Mucosa of descending colon (tissue), 3 donors: ENCODE measurements around the gene HES7. TPM values are rescaled to one million over a fixed set of nuclear protein-coding genes. Genes with fewer than 3 reads are reported as not detected.

Experiments
- ATAC-seq: fragments of 200-7000 bp; cut with Tn5 transposase; one replicate; pipeline ENCODE4 v1.9.1; 2020; ENCODE audit warnings: mild to moderate bottlenecking, moderate library complexity
- DNase-seq, 3 donors: peaks; one replicate each; pipeline ENCODE4 v3.0.0-alpha.2; 2020
- H3K36me3 ChIP-seq: fragments of 200-600 bp; one replicate; pipeline ENCODE4 v1.8.0; 2021; ENCODE audit warnings: low read depth, mild to moderate bottlenecking
- H3K4me1 ChIP-seq: fragments of 200-600 bp; one replicate; pipeline ENCODE4 v1.8.0; 2021; ENCODE audit warnings: low read depth, mild to moderate bottlenecking
- H3K4me3 ChIP-seq: fragments of 200-600 bp; one replicate; pipeline ENCODE4 v1.8.0; 2021; ENCODE audit warnings: mild to moderate bottlenecking
- H3K9me3 ChIP-seq: fragments of 200-600 bp; one replicate; pipeline ENCODE4 v1.8.0; 2021; ENCODE audit warnings: mild to moderate bottlenecking
- CTCF ChIP-seq: fragments of 200-600 bp; IDR thresholded peaks from one replicate; pipeline ENCODE4 v1.8.0; 2022; ENCODE audit warnings: antibody characterized with exemption, mild to moderate bottlenecking
- intact Hi-C, 2 donors: fragments of 100-400 bp; cut with DNase I in 1 of 2; cut with micrococcal nuclease in 1 of 2; formaldehyde crosslinking; loops; one replicate each; pipeline versions ENCODE4 v1.11.0 to v1.11.1; 2022; cut with DNase I, micrococcal nuclease
- total RNA-seq, 3 donors: library from RNA; stranded (reverse); fragmentation: NEBNext Ultra II Directional in 2 of 3; extraction: Animal tissue kit (Norgen Biotek cat#: 25700) in 2 of 3; gene quantifications; one replicate each; pipeline versions ENCODE4 v1.2.1 to v1.2.4, GENCODE V29; 2021 to 2023
- donor health status: DM: no; HTN: no; CAD: no; lungs with moderate emphysema.
- donor health status: DM: no; HTN: no; CAD: no.
- donor health status: DM: no; HTN: yes; CAD: no.

The HES7 gene
- total RNA-seq, 3 donors from 2014 or later, result 0.28 TPM; not detected in 2

GRCh38 chr17:8128125-8128784 lies 4.3 kb upstream of the HES7 start:
- Histone ChIP-seq H3K9me3 (no peaks in the 10 kb centered on the region), H3K36me3 (no peaks in the 10 kb centered on the region), H3K4me1 (peaks cover 37% of the 10 kb centered on the region), H3K4me3 (no peak overlapping the region)
- intact Hi-C loops, result no loop called here
- DNase-seq (peak in 1 of 3 donors; percentile 3), ATAC-seq (no peak)
- no peak for TF ChIP-seq CTCF

- intact Hi-C loops, result no loop called here
- TF ChIP-seq CTCF, result no peak
- Histone ChIP-seq H3K4me3 (peak overlapping the region; percentile 7), H3K9me3 (no peaks in the 10 kb centered on the region), H3K4me1 (peaks cover 49% of the 10 kb centered on the region), H3K36me3 (no peaks in the 10 kb centered on the region)
- DNase-seq (peak; percentile 59 to 71 (median 64)), ATAC-seq (peak; percentile 54)
Observed at GRCh38 chr17:8126491-8127066, 2.7 kb upstream of the HES7 start.

- DNase-seq (peak; percentile 42 to 68 (median 63)), ATAC-seq (no peak)
- Histone ChIP-seq H3K36me3 (no peaks in the 10 kb centered on the region), H3K4me1 (peaks cover 54% of the 10 kb centered on the region), H3K4me3 (peak overlapping the region; percentile 7), H3K9me3 (no peaks in the 10 kb centered on the region)
- intact Hi-C loops, result no loop called here
- TF ChIP-seq CTCF, result no peak
Observed at GRCh38 chr17:8125947-8126490, 2.1 kb upstream of the HES7 start.

GRCh38 chr17:8125154-8125946 lies 1.4 kb upstream of the HES7 start:
- H3K4me1 ChIP-seq, result peaks cover 61% of the 10 kb centered on the region

More at GRCh38 chr17:8125154-8125946, 1.4 kb upstream of the HES7 start:
- peak; percentile 80 to 87 (median 86) for DNase-seq
- peak; percentile 39 for ATAC-seq
- Histone ChIP-seq H3K36me3 (no peaks in the 10 kb centered on the region), H3K9me3 (no peaks in the 10 kb centered on the region), H3K4me3 (no peak overlapping the region)
- TF ChIP-seq CTCF, result no peak
- intact Hi-C loops, result no loop called here
